GM18505 (cell line): ENCODE data around the gene ZNF230.

Experiments
- ATAC-seq: cut with Tn5 transposase; IDR thresholded peaks from one replicate; pipeline ENCODE4 v1.9.1; 2021; ENCODE audit not compliant: unreplicated experiment
- POLR2A ChIP-seq: IDR thresholded peaks from 4 replicates; pipeline ENCODE4 v1.6.1; 2011; ENCODE audit warnings: borderline replicate concordance; ENCODE audit not compliant: insufficient read depth, insufficient read length; ENCODE audit errors: extremely low read depth

The ZNF230 gene

GRCh38 chr19:44059229-44059628 lies 56.5 kb downstream of the ZNF230 start:
- no peak for ATAC-seq
- no peak for TF ChIP-seq POLR2A

DNA sequence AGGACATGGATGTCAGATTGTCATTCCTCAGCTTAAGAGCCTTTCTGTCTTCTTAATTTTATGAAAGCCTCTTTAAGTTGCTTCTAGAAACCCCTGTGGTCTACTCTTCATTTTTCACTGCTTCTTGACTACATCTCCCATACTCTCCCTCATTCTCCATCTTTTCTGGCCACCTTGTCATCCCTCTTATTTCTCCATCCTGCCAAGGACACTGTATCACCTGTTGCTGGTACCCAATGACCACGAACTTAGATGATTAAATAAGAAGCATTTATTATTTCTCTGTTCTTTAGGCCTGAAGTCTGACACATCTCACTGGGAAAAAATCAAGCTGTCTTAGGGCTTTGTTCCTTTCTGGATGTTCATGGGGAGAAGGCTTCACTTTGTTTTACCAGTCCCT lies 58.3 kb downstream of the ZNF230 start:
- TF ChIP-seq POLR2A, result no peak

More for the DNA sequence above, 58.3 kb downstream of the ZNF230 start:
- no peak for ATAC-seq
